Small intestine (tissue), 7 donors: ENCODE measurements around the gene SFT2D1. TPM values are rescaled to one million over a fixed set of nuclear protein-coding genes. Genes with fewer than 3 reads are reported as not detected.
"Not testable (repeated sequence)": the region's sequence is repeated elsewhere in the genome, so short reads cannot be mapped to it uniquely, and the experiment has no call there.

Experiments used
- DNase-seq, 2 donors: peaks; one replicate each; pipeline versions ENCODE4 v3.0.0 to v3.0.0-alpha.2; 2013
- FAIRE-seq: peaks from 2 replicates; lab custom pipeline; 2012; peaks lifted over from hg19 to GRCh38; lab: Jason Lieb, UNC
- H3K27ac ChIP-seq, 3 donors: one replicate each; pipeline ENCODE4 v1.5.1; 2013; ENCODE audit warnings: low read length in 2 of 3, mild to moderate bottlenecking in 2 of 3, control low read depth in 1 of 3, inconsistent platforms in 1 of 3, low read depth in 1 of 3, moderate library complexity in 1 of 3
- H3K27me3 ChIP-seq, 3 donors: one replicate each; pipeline ENCODE4 v1.6.1; 2013; ENCODE audit warnings: low read length in 3 of 3, inconsistent platforms in 1 of 3; ENCODE audit not compliant: control insufficient read depth in 3 of 3, insufficient read depth in 3 of 3
- H3K36me3 ChIP-seq, 3 donors: one replicate each; pipeline ENCODE4 v1.6.1; 2013; ENCODE audit warnings: low read length in 3 of 3, inconsistent platforms in 1 of 3, low read depth in 1 of 3, mild to moderate bottlenecking in 1 of 3, moderate library complexity in 1 of 3; ENCODE audit not compliant: control insufficient read depth in 3 of 3, insufficient read depth in 2 of 3
- H3K4me1 ChIP-seq, 3 donors: one replicate each; pipeline ENCODE4 v1.6.1; 2013; ENCODE audit warnings: low read length in 2 of 3, inconsistent platforms in 1 of 3, low read depth in 1 of 3, mild to moderate bottlenecking in 1 of 3, moderate library complexity in 1 of 3; ENCODE audit not compliant: control insufficient read depth in 3 of 3, insufficient read depth in 2 of 3
- H3K4me3 ChIP-seq, 3 donors: one replicate each; pipeline ENCODE4 v1.5.1; 2013; ENCODE audit warnings: low read length in 3 of 3, control low read depth in 1 of 3, inconsistent platforms in 1 of 3, low read depth in 1 of 3, mild to moderate bottlenecking in 1 of 3, moderate library complexity in 1 of 3
- H3K9me3 ChIP-seq, 2 donors: one replicate each; pipeline ENCODE4 v1.6.1; 2013; ENCODE audit warnings: low read depth in 1 of 2, low read length in 1 of 2; ENCODE audit not compliant: control insufficient read depth in 2 of 2, insufficient read depth in 1 of 2
- WGBS, 3 donors: extraction: QIAGEN DNeasy Blood & Tissue Kit; methylation state at CpG; one replicate each; pipeline ENCODE4 v1.1.7; 2013; 5-methylcytosine and 5-hydroxymethylcytosine counted together
- polyA plus RNA-seq, 4 donors: library from polyadenylated mRNA; stranded (reverse) in 3 of 4; unstranded in 1 of 4; fragments of 200-250 nt in 3 of 4; fragments of 120-200 nt in 1 of 4; gene quantifications; one replicate each; pipeline versions ENCODE4 v1.2.1 to v1.2.3, GENCODE V29; 2013
- donor health status: healthy with polysubstance abuse.
- donor health status: control.
- donor health status: control.
- donor health status: Bipolar disorder and iron deficiency.
- donor health status: healthy.

The SFT2D1 gene
- polyA plus RNA-seq, 4 donors = 32.4 to 113 (median 64.2) TPM

GRCh38 chr6:166383802-166384363 lies 41.5 kb upstream of the SFT2D1 start:
- WGBS, 3 donors = 9 to 18% (median 14%) methylated on average over 22 of the region's 22 CpGs
- DNase-seq, H3K4me1 ChIP-seq, H3K27me3 ChIP-seq, H3K9me3 ChIP-seq, H3K36me3 ChIP-seq, FAIRE-seq: not testable (repeated sequence)
- peak overlapping the region; percentile 74 to 96 (median 90) for H3K27ac ChIP-seq
- H3K4me3 ChIP-seq = peak overlapping the region; percentile 63 to 68 (median 65)

DNA sequence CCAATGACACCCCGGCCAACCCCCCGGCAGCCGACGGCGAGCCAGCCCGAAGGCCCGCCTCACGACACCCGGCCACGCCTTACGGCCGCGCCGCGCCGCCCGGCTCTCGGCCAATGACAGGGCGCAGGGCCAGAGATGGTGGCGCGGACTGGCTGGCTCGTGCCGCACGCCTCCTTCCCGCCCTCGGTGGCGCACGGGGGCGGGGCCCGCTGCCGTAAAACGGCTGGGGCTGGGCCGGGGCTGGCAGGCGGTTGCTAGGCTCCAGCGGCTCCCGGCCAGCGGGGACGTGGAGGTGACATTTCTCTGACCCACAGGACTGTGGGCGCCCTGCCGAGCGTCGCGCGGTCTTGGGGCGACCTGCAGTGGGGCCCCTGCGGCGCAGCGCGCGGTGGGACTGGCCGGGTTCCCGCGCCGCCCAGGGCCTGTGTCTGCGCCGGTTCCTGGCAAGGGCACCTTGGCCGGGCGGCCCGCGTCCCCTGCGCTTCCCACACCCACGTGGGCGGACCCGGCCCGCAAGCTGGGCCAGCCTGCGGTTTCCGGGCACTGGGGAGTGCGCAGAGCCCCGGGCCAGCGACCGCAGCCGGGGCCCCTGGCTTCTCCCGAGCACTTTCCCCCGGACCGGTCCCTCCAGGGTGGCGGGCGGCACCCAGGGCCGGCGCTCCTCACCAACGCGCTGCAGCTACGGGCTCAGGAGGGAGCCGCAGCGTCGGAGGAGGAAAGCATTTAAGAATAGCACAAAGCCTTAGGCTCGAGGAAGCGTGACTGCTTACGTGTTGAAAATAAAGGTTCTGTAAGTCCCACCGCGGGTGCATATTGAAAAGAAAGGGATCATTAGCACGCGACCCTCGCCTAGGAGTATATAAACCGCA lies 40.8 kb upstream of the SFT2D1 start, which contains the start of gene MPC1:
TSS of gene MPC1 (minus strand) at position 8 of the 869 bp plus-strand sequence. CDS start 64 bp downstream, outside the sequence.
- H3K4me3 ChIP-seq = peak within 1 kb of the TSS; percentile 68 to 90 (median 90)
- no peaks in the 10 kb centered on the region for H3K9me3 ChIP-seq
- FAIRE-seq = no peak
- DNase-seq = peak; percentile 97 to 99
- H3K27ac ChIP-seq = peak within 1 kb of the TSS; percentile 90 to 96 (median 94)
- no peaks in the 10 kb centered on the region for H3K36me3 ChIP-seq
- WGBS, 3 donors = 0% methylated on average over 72 to 94 of the region's 94 CpGs
- H3K27me3 ChIP-seq = no peaks in the 10 kb centered on the region
- H3K4me1 ChIP-seq = no peaks in the 10 kb centered on the region

DNA sequence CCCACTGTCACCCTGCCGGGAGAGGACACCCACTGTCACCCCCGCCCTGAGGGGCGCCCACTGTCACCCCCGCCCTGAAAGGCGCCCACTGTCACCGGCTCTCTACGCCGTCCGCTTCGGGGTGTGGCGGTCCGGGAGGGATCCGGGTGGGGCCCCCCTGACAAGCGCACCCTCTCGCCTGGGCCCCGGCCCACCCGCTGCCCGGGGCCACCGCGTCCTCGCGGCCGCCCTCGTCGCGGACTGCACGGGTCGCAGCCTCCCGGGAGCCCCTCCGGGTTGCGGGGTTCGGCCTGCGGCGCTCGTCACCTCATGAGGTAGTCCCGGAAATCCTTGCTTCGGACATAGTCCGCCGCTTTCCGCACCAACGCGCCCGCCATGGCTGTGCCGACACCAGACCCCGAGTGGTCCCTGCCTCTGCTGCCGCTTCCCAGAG lies 40.2 kb upstream of the SFT2D1 start:
- Histone ChIP-seq H3K36me3 (no peaks in the 10 kb centered on the region), H3K4me3 (peak overlapping the region; percentile 68 to 90 (median 90)), H3K27me3 (no peaks in the 10 kb centered on the region), H3K27ac (peak overlapping the region; percentile 82 to 94 (median 90)), H3K9me3 (no peaks in the 10 kb centered on the region), H3K4me1 (no peaks in the 10 kb centered on the region)
- DNase-seq (no peak), FAIRE-seq (no peak)
- WGBS, 3 donors = 0% methylated on average over 29 to 46 of the region's 46 CpGs

GRCh38 chr6:166381733-166382499 lies 39.6 kb upstream of the SFT2D1 start:
- Histone ChIP-seq H3K27ac (peak overlapping the region; percentile 82 to 94 (median 90)), H3K27me3 (no peaks in the 10 kb centered on the region), H3K4me3 (peak overlapping the region; percentile 68 to 90 (median 90)), H3K4me1 (no peaks in the 10 kb centered on the region), H3K9me3 (no peaks in the 10 kb centered on the region), H3K36me3 (no peaks in the 10 kb centered on the region)
- 0 to 1% (median 0%) methylated on average over 48 to 49 of the region's 49 CpGs for WGBS, 3 donors
- DNase-seq (peak; percentile 88 to 93), FAIRE-seq (no peak)

- Histone ChIP-seq H3K27me3 (no peaks in the 10 kb centered on the region), H3K27ac (peak overlapping the region; percentile 49 to 94 (median 90)), H3K4me3 (peak overlapping the region in 2 of 3 donors; percentile 68 to 90), H3K4me1 (no peaks in the 10 kb centered on the region), H3K36me3 (no peaks in the 10 kb centered on the region), H3K9me3 (no peaks in the 10 kb centered on the region)
- FAIRE-seq = no peak
- WGBS, 3 donors = 7 to 27% (median 8%) methylated on average over 6 of the region's 6 CpGs
- no peak for DNase-seq
Observed at GRCh38 chr6:166381381-166381732, 39.0 kb upstream of the SFT2D1 start.

- no peak overlapping the region for H3K4me3 ChIP-seq
- H3K9me3 ChIP-seq = no peaks in the 10 kb centered on the region
- no peaks in the 10 kb centered on the region for H3K27me3 ChIP-seq
- DNase-seq (no peak), FAIRE-seq (no peak)
- no peaks in the 10 kb centered on the region for H3K36me3 ChIP-seq
- H3K27ac ChIP-seq = no peak overlapping the region
- WGBS, 3 donors = 83 to 93% (median 87%) methylated on average over 4 of the region's 4 CpGs
- H3K4me1 ChIP-seq = no peaks in the 10 kb centered on the region
Observed at GRCh38 chr6:166379800-166380199, 37.5 kb upstream of the SFT2D1 start.

GRCh38 chr6:166379103-166379586 lies 36.8 kb upstream of the SFT2D1 start:
- FAIRE-seq (no peak), DNase-seq (no peak)
- Histone ChIP-seq H3K4me3 (no peak overlapping the region), H3K9me3 (no peaks in the 10 kb centered on the region), H3K27me3 (no peaks in the 10 kb centered on the region), H3K36me3 (no peaks in the 10 kb centered on the region), H3K4me1 (no peaks in the 10 kb centered on the region), H3K27ac (no peak overlapping the region)
- 93 to 97% (median 95%) methylated on average over 1 of the region's 1 CpG for WGBS, 3 donors

- Histone ChIP-seq H3K9me3 (no peaks in the 10 kb centered on the region), H3K4me1 (no peaks in the 10 kb centered on the region), H3K27me3 (no peaks in the 10 kb centered on the region), H3K4me3 (no peak overlapping the region), H3K36me3 (no peaks in the 10 kb centered on the region), H3K27ac (no peak overlapping the region)
- no peak for FAIRE-seq
- 52 to 66% (median 64%) methylated on average over 2 of the region's 2 CpGs for WGBS, 3 donors
- no peak for DNase-seq
Observed at GRCh38 chr6:166377721-166378120, 35.4 kb upstream of the SFT2D1 start.
